Skeletal muscle satellite cell (primary cell): ENCODE data around the gene DPH5.
A peak's percentile ranks its signal among the peaks of the same experiment; 100 is the strongest.
"Not testable (repeated sequence)": the region's sequence is repeated elsewhere in the genome, so short reads cannot be mapped to it uniquely, and the experiment has no call there.

Experiments
- H3K27me3 ChIP-seq: 2 replicates; pipeline ENCODE4 v1.7.0; 2013; ENCODE audit warnings: low read length; ENCODE audit not compliant: control insufficient read depth, insufficient read depth
- H3K36me3 ChIP-seq: 2 replicates; pipeline ENCODE4 v1.7.0; 2013; ENCODE audit warnings: mild to moderate bottlenecking, control low read depth, low read length; ENCODE audit not compliant: insufficient read depth
- H3K4me1 ChIP-seq: 2 replicates; pipeline ENCODE4 v1.7.0; 2013; ENCODE audit warnings: low read length; ENCODE audit not compliant: control insufficient read depth, insufficient read depth
- H3K4me2 ChIP-seq: 2 replicates; pipeline ENCODE4 v1.7.0; 2013; ENCODE audit warnings: mild to moderate bottlenecking, low read length
- H3K4me3 ChIP-seq: 2 replicates; pipeline ENCODE4 v1.7.0; 2013; ENCODE audit warnings: low read length
- H3K9ac ChIP-seq: 2 replicates; pipeline ENCODE4 v1.7.0; 2013; ENCODE audit warnings: mild to moderate bottlenecking, low read depth, low read length, moderate library complexity
- H3K9me3 ChIP-seq: replicated peaks from 2 replicates; pipeline ENCODE4 v1.7.0; 2013; ENCODE audit warnings: mild to moderate bottlenecking, control low read depth, low read length

Gene DPH5

GRCh38 chr1:100976936-100977335 is 48.6 kb downstream of the DPH5 start:
- H3K9me3 ChIP-seq = no peaks in the 10 kb centered on the region
- no peaks in the 10 kb centered on the region for H3K27me3 ChIP-seq
- no peak overlapping the region for H3K4me2 ChIP-seq
- H3K4me1 ChIP-seq = no peaks in the 10 kb centered on the region
- H3K4me3 ChIP-seq = no peak overlapping the region
- H3K9ac ChIP-seq = no peak overlapping the region
- peaks cover 32% of the 10 kb centered on the region for H3K36me3 ChIP-seq

DNA sequence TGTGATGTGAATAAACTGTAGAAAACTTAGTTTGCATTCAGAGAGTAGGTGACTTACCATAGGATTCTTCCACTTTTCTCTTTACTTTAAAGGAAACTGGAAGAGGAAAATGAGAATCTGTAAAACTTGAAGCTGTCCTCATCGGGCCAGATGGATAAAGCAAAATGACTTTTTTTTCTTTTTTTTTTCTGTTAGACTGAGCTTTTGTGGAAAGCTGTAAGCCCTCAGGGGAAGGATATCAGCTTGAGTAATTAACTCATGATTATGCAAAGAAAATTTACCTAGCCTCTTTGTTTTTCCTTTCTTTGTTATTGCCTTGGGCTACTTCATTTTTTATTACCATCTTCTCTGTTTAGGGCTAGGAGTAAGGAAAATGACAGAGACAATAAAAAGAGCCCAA is 53.4 kb downstream of the DPH5 start:
- no peaks in the 10 kb centered on the region for H3K4me1 ChIP-seq
- H3K9ac ChIP-seq = no peak overlapping the region
- no peak overlapping the region for H3K4me2 ChIP-seq

GRCh38 chr1:100971021-100971420 is 54.6 kb downstream of the DPH5 start:
- H3K36me3 ChIP-seq = peaks cover 25% of the 10 kb centered on the region
- H3K4me3 ChIP-seq = no peak overlapping the region
- H3K9me3 ChIP-seq = no peaks in the 10 kb centered on the region
- H3K4me1 ChIP-seq = no peaks in the 10 kb centered on the region
- no peak overlapping the region for H3K9ac ChIP-seq
- H3K27me3 ChIP-seq = no peaks in the 10 kb centered on the region
- H3K4me2 ChIP-seq = no peak overlapping the region

More for the DNA sequence above, 53.4 kb downstream of the DPH5 start:
- Histone ChIP-seq H3K9me3 (no peaks in the 10 kb centered on the region), H3K27me3 (no peaks in the 10 kb centered on the region), H3K4me3 (no peak overlapping the region), H3K36me3 (peaks cover 19% of the 10 kb centered on the region)

GRCh38 chr1:100969327-100969726 is 56.3 kb downstream of the DPH5 start:
- Histone ChIP-seq H3K36me3 (peaks cover 32% of the 10 kb centered on the region), H3K9me3 (no peaks in the 10 kb centered on the region), H3K9ac (no peak overlapping the region)

DNA sequence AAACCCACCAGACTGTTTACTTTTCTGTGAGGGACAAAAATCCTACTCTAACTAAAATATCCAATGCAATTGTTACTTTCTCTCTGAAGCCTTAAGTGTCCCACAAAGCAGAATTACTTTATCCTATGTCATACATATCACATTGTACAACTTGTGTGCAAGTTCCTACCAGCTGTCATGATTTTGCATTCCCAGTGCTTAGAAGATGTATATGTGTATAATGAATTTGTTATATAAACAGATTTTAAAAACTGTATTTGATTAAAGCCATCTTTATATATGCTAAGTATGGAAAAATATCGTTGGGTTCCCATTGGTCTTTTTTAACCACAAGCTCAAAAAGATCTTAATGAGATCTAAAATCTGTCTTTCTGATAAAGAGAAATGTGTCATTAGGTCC is 57.0 kb downstream of the DPH5 start:
- Histone ChIP-seq H3K9me3 (no peaks in the 10 kb centered on the region), H3K4me2 (no peak overlapping the region), H3K4me1 (no peaks in the 10 kb centered on the region), H3K4me3 (no peak overlapping the region), H3K36me3 (peaks cover 36% of the 10 kb centered on the region), H3K9ac (no peak overlapping the region), H3K27me3 (no peaks in the 10 kb centered on the region)

More at GRCh38 chr1:100969327-100969726, 56.3 kb downstream of the DPH5 start:
- Histone ChIP-seq H3K4me2 (no peak overlapping the region), H3K27me3 (no peaks in the 10 kb centered on the region), H3K4me1 (no peaks in the 10 kb centered on the region), H3K4me3 (no peak overlapping the region)

DNA sequence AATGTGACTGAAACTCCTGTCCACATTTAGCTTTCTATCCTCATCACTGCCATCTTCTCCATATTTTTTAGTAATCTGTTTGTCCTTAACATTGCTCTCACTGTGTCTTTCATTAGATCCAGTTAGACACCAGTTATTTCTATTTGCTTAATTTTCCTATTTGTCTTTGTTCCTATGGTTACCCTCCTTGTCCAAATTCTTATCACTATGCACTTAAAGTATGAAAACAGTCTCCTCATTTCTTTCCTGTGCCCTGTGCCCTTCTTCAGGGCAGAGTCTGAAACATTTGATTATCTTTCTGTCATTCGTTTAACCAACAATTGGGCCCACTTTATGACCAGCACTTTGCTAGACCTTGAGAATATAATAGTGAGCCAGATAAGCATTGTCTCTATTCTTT is 65.5 kb downstream of the DPH5 start:
- Histone ChIP-seq H3K36me3 (peaks cover 23% of the 10 kb centered on the region), H3K4me1 (peaks cover 10% of the 10 kb centered on the region), H3K9ac (no peak overlapping the region), H3K27me3 (no peaks in the 10 kb centered on the region), H3K9me3 (no peaks in the 10 kb centered on the region), H3K4me2 (no peak overlapping the region), H3K4me3 (no peak overlapping the region)

- Histone ChIP-seq H3K27me3 (no peaks in the 10 kb centered on the region), H3K4me1 (peaks cover 13% of the 10 kb centered on the region), H3K4me2 (no peak overlapping the region), H3K36me3 (peaks cover 20% of the 10 kb centered on the region), H3K4me3 (no peak overlapping the region), H3K9ac (no peak overlapping the region), H3K9me3 (no peaks in the 10 kb centered on the region)
Measured at GRCh38 chr1:100959502-100960060, 66.0 kb downstream of the DPH5 start.

GRCh38 chr1:100955322-100955721 is 70.3 kb downstream of the DPH5 start:
- Histone ChIP-seq H3K4me1 (peaks cover 21% of the 10 kb centered on the region), H3K9me3 (no peaks in the 10 kb centered on the region), H3K36me3 (peaks cover 25% of the 10 kb centered on the region), H3K4me3 (no peak overlapping the region), H3K4me2 (peak overlapping the region; percentile 57), H3K27me3 (no peaks in the 10 kb centered on the region), H3K9ac (peak overlapping the region; percentile 12)

DNA sequence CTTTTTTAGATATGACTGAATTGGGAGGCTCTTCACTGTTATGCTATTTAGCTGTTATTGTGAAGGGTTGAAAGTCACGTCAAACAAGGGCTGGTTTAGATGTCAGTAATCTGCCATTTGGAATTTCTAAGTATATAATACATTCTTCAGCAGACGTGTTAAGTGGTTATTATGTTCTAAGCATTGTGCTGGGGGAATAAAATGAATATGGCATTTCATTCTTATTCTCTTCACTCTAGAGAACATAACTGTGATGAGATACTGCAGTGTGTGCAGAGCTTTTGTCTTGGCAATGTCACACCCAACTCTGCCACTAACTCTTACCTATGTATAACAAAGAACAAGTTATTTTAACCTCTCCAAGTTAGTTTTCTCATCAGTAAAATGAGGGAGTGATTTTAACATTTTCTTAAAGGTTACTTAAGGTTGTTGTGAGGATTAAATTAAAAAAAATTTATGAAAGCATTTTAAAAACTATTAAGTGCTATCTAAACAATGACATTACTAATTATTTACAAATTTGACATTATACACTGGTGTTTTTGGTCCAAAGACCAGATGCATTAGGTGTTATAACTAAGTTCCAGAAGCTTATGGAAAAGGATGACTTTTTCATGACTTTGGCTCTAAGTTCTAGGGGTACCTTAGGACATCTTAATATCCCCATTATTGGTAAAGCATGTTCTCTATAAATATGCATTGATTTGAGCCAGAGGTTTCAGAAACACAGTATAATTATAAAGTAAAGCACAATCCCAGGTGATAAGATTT is 71.4 kb downstream of the DPH5 start:
- H3K36me3 ChIP-seq = peaks cover 25% of the 10 kb centered on the region
- no peak overlapping the region for H3K4me2 ChIP-seq
- no peaks in the 10 kb centered on the region for H3K27me3 ChIP-seq
- no peak overlapping the region for H3K9ac ChIP-seq
- no peak overlapping the region for H3K4me3 ChIP-seq
- H3K9me3 ChIP-seq = no peaks in the 10 kb centered on the region
- peaks cover 27% of the 10 kb centered on the region for H3K4me1 ChIP-seq

DNA sequence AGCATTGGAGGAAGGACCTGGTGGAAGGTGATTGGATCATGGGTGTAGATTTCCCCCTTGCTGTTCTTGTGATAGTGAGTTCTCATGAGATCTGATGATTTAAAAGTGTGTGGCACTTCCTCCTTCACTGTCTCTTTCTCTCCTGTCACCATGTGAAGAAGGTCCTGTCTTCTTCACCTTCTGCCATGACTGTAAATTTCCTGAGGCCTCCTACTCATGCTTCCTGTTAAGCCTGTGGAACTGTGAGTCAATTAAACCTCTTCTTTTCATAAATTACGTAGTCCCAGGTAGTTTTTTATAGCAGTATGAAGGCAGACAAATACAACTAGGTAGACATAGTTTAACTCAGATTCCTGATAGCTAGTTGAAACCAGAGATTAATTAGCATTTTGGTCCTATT is 72.6 kb downstream of the DPH5 start:
- peaks cover 19% of the 10 kb centered on the region for H3K36me3 ChIP-seq
- peaks cover 27% of the 10 kb centered on the region for H3K4me1 ChIP-seq
- not testable (repeated sequence) for H3K27me3 ChIP-seq, H3K4me2 ChIP-seq, H3K9ac ChIP-seq, H3K9me3 ChIP-seq, H3K4me3 ChIP-seq

DNA sequence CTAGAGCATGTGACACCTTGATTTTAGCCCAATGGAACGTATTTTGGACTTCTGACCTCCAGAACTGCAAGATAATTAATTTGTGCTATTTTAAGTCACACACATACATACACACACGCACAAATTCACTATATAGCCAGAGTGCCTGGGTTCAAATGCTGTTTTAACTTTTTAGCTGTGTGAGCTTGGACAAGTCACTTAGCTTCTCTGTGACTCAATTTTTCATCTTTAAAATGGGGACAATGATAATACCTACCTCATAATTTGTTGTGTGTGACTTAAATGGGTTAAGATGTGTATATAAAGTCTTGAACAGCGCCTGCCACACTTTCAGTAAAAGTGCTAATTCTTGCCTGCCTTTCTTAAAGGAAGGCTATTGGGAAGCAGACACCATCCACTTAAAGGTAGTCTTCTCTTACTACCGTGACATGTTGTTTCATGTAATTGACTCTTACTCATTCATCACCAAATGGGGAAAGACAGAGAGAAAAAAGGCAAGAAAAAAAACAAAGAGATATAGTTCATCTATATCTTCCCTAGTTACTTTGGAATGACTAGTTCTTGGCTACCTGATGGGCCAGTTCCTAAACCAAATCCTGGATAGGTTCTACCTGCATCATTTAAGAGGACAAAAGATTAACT is 73.4 kb downstream of the DPH5 start:
- H3K9me3 ChIP-seq = no peaks in the 10 kb centered on the region
- no peak overlapping the region for H3K4me2 ChIP-seq
- H3K27me3 ChIP-seq = no peaks in the 10 kb centered on the region
- H3K9ac ChIP-seq = no peak overlapping the region
- H3K4me1 ChIP-seq = peaks cover 27% of the 10 kb centered on the region
- H3K4me3 ChIP-seq = no peak overlapping the region
- H3K36me3 ChIP-seq = peaks cover 19% of the 10 kb centered on the region
